ENCODE data around the gene MCFD2.

MCFD2 gene

GRCh38 chr2:46915281-46915810 is at the start of gene MCFD2:
Gene MCFD2, minus strand, starts transcription at chr2:46915806. Its CDS starts 6,635 bp downstream, at chr2:46909171.
- DNase-seq: no peak

GRCh38 chr2:46964835-46965560 is 49.4 kb upstream of the MCFD2 start:
- no peak for DNase-seq

GRCh38 chr2:46963941-46964673 is 48.5 kb upstream of the MCFD2 start:
- DNase-seq: no peak

GRCh38 chr2:46963210-46963609 is 47.6 kb upstream of the MCFD2 start:
- no peak for DNase-seq

- no peak for DNase-seq
Observed at GRCh38 chr2:46962751-46963150, 47.1 kb upstream of the MCFD2 start.

- DNase-seq: no peak
Observed at GRCh38 chr2:46960618-46961017, 45.0 kb upstream of the MCFD2 start.

- DNase-seq: no peak
Observed at GRCh38 chr2:46958431-46959017, 42.9 kb upstream of the MCFD2 start.

GRCh38 chr2:46956981-46957531 is 41.5 kb upstream of the MCFD2 start:
- no peak for DNase-seq

GRCh38 chr2:46955764-46956163 is 40.2 kb upstream of the MCFD2 start:
- no peak for DNase-seq

GRCh38 chr2:46954951-46955571 is 39.5 kb upstream of the MCFD2 start:
- DNase-seq: no peak

GRCh38 chr2:46952171-46952570 is 36.6 kb upstream of the MCFD2 start:
- no peak for DNase-seq

GRCh38 chr2:46951290-46952064 is 35.9 kb upstream of the MCFD2 start:
- no peak for DNase-seq

- no peak for DNase-seq
Observed at GRCh38 chr2:46950314-46950713, 34.7 kb upstream of the MCFD2 start.

GRCh38 chr2:46947841-46948240 is 32.2 kb upstream of the MCFD2 start:
- DNase-seq: no peak

GRCh38 chr2:46945671-46946070 is 30.1 kb upstream of the MCFD2 start:
- no peak for DNase-seq

GRCh38 chr2:46943881-46944798 is 28.5 kb upstream of the MCFD2 start:
- DNase-seq: peak; percentile 65

GRCh38 chr2:46942891-46943626 is 27.5 kb upstream of the MCFD2 start:
- DNase-seq: no peak

GRCh38 chr2:46942143-46942526 is 26.5 kb upstream of the MCFD2 start:
- DNase-seq: peak; percentile 71

- DNase-seq: no peak
Observed at GRCh38 chr2:46939626-46940359, 24.2 kb upstream of the MCFD2 start.
